ENCODE results near the gene CNPY3.
"Not testable (repeated sequence)": the region's sequence is repeated elsewhere in the genome, so short reads cannot be mapped to it uniquely, and the experiment has no call there.

The CNPY3 gene

DNA sequence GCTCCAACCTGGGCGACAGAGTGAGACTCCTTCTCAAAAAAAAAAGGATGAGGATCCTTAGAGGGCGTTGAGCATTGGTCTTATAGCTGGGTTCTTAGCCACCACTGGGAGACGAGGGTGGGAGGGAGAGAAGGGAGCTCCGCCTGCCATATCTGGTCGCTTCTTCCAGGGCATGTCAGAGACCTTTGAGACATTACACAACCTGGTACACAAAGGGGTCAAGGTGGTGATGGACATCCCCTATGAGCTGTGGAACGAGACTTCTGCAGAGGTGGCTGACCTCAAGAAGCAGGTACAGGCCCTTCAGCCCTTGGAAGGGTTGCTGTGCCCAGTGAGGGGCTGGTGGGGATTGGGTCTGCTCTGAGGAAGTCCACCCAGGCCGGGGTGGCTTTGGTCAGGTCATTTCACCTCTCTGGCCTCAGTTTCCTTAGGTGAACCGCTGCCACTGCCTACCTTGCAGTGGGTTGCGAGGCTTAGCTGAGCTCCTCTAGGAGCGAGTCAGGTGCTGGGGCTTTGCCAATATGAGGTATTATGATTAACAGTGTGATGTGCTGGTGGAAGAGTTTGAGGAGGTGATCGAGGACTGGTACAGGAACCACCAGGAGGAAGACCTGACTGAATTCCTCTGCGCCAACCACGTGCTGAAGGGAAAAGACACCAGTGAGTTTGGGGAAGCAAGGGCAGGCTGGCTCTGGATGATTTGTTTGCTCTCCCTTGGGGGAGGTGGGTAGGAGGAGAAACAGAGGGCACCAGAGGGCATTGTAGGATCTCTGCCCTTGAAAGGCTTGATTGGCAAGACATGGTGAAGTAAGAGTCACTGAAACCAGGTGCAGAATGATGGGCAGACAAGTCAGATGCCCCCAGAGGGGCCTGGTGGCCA lies 8.5 kb downstream of the CNPY3 start:
- Histone ChIP-seq H3K27ac (ENCODE audit: low read depth, low read length) (no peak overlapping the region), H3K79me2 (ENCODE audit: control insufficient read depth, insufficient read depth, low read length, unreplicated experiment) (peaks cover 11% of the 10 kb centered on the region), H3K4me1 (ENCODE audit: control insufficient read depth, insufficient read depth, low read length, unreplicated experiment) (no peaks in the 10 kb centered on the region), H3K36me3 (ENCODE audit: insufficient read depth, low read length) (peaks cover 5% of the 10 kb centered on the region; the same call in 1 of the 2 replicates), H3K27me3 (ENCODE audit: insufficient read depth, low read length) (no peaks in the 10 kb centered on the region), H3K4me3 (ENCODE audit: low read depth, low read length) (no peak overlapping the region), H2AFZ (ENCODE audit: low read length, unreplicated experiment) (no peak overlapping the region)

DNA sequence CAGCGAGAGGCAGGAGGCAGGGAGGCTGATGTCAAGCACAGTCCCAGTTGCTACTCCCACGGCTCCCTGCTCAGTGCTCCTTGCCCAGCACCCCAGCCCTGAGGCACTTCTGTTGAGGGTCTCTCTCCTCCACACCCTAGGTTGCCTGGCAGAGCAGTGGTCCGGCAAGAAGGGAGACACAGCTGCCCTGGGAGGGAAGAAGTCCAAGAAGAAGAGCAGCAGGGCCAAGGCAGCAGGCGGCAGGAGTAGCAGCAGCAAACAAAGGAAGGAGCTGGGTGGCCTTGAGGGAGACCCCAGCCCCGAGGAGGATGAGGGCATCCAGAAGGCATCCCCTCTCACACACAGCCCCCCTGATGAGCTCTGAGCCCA lies 9.1 kb downstream of the CNPY3 start:
- no peak overlapping the region for H3K4me3 ChIP-seq (ENCODE audit: low read depth, low read length)
- peaks cover 5% of the 10 kb centered on the region; the same call in 1 of the 2 replicates for H3K36me3 ChIP-seq (ENCODE audit: insufficient read depth, low read length)
- no peak overlapping the region for H2AFZ ChIP-seq (ENCODE audit: low read length, unreplicated experiment)
- no peaks in the 10 kb centered on the region for H3K4me1 ChIP-seq (ENCODE audit: control insufficient read depth, insufficient read depth, low read length, unreplicated experiment)
- no peak overlapping the region for H3K27ac ChIP-seq (ENCODE audit: low read depth, low read length)
- H3K27me3 ChIP-seq (ENCODE audit: insufficient read depth, low read length), result no peaks in the 10 kb centered on the region
- peaks cover 5% of the 10 kb centered on the region for H3K79me2 ChIP-seq (ENCODE audit: control insufficient read depth, insufficient read depth, low read length, unreplicated experiment)

DNA sequence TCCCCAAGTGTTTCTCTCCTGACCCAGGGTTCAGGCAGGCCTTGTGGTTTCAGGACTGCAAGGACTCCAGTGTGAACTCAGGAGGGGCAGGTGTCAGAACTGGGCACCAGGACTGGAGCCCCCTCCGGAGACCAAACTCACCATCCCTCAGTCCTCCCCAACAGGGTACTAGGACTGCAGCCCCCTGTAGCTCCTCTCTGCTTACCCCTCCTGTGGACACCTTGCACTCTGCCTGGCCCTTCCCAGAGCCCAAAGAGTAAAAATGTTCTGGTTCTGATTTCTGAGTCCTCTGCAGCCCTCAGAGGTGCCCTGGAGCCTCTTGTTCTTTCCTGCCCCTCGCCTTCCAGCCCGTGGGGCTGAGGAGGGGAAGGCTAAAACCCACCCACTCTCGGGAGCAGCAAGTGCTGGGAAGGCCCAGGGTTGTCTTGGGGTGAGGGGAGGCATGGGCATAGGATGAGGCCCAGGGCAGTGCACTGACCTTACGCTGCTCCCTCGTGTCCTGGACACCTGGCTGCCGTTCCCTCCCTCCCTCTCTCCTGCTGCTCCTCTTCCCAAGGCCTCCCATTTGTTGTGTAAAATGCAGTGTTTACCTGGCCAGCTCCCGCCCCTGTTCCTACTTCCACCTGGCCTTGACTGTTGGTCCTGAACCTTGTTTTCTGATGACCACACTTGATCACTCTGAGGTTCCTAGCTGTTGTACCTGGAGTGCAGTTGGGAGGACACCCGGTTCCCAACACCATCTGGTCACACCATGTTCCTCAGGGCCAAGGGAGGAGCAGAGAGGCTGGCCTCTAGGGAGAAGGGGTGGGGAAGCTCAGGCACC lies 9.9 kb downstream of the CNPY3 start:
- Histone ChIP-seq H3K4me1 (ENCODE audit: control insufficient read depth, insufficient read depth, low read length, unreplicated experiment) (no peaks in the 10 kb centered on the region), H3K4me3 (ENCODE audit: low read depth, low read length) (no peak overlapping the region), H3K27me3 (ENCODE audit: insufficient read depth, low read length) (no peaks in the 10 kb centered on the region), H3K27ac (ENCODE audit: low read depth, low read length) (no peak overlapping the region), H3K36me3 (ENCODE audit: insufficient read depth, low read length) (peaks cover 5% of the 10 kb centered on the region; the same call in 1 of the 2 replicates), H3K79me2 (ENCODE audit: control insufficient read depth, insufficient read depth, low read length, unreplicated experiment) (peaks cover 3% of the 10 kb centered on the region), H2AFZ (ENCODE audit: low read length, unreplicated experiment) (no peak overlapping the region)

DNA sequence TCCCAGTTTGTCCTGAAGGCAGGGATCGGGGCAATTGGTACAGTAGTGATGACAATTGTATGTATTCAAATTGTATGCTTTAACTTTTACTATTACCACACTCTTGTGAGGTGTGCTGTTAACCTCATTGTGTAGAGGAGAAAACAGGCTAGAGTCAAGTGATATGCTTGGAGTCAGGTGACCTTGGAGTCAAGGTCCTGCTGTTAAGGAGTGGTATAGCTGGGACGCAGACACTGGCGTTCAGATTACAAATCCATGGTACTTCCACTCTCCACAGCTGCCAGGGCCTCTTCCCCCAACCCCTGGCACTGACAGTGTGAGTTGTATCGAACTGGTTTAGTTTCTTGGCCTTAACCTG lies 10.5 kb downstream of the CNPY3 start:
- H2AFZ ChIP-seq (ENCODE audit: low read length, unreplicated experiment), result no peak overlapping the region
- H3K36me3 ChIP-seq (ENCODE audit: insufficient read depth, low read length), result peaks cover 5% of the 10 kb centered on the region; the same call in 1 of the 2 replicates
- H3K4me1 ChIP-seq (ENCODE audit: control insufficient read depth, insufficient read depth, low read length, unreplicated experiment), result no peaks in the 10 kb centered on the region
- H3K79me2 ChIP-seq (ENCODE audit: control insufficient read depth, insufficient read depth, low read length, unreplicated experiment), result peaks cover under 1% of the 10 kb centered on the region
- no peak overlapping the region for H3K27ac ChIP-seq (ENCODE audit: low read depth, low read length)
- no peaks in the 10 kb centered on the region for H3K27me3 ChIP-seq (ENCODE audit: insufficient read depth, low read length)
- H3K4me3 ChIP-seq (ENCODE audit: low read depth, low read length), result no peak overlapping the region

DNA sequence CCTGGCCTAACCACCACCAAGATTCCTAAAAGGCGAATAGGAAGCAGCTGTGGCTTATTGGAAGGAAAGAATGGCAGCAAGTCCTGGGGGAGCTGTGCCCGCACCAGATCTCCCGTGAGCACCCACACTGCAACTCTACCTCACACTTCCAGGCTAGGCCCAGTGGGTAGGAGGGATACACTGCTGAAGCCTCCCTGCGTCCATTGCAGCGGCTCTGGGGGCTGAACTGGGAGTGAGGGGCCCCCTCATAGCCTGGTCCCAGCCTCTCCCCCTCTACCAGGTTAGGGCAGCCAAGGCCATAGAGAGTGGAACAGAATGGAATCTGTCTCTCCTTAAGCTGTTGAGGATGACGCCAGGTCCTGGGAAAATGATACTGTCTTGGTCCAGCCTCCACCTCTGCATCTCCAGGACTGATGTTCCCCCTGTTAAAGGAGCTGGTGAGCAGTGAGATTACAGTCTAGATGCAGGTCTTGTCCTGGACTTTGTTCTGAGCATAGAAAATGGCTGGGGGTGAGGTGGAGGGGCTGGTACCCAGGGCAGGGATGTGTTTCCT lies 11.3 kb downstream of the CNPY3 start:
- H3K27ac ChIP-seq (ENCODE audit: low read depth, low read length), result no peak overlapping the region
- no peak overlapping the region for H2AFZ ChIP-seq (ENCODE audit: low read length, unreplicated experiment)
- no peaks in the 10 kb centered on the region for H3K4me1 ChIP-seq (ENCODE audit: control insufficient read depth, insufficient read depth, low read length, unreplicated experiment)
- H3K27me3 ChIP-seq (ENCODE audit: insufficient read depth, low read length), result no peaks in the 10 kb centered on the region
- peaks cover 2% of the 10 kb centered on the region; the same call in 1 of the 2 replicates for H3K36me3 ChIP-seq (ENCODE audit: insufficient read depth, low read length)
- H3K79me2 ChIP-seq (ENCODE audit: control insufficient read depth, insufficient read depth, low read length, unreplicated experiment), result no peaks in the 10 kb centered on the region
- H3K4me3 ChIP-seq (ENCODE audit: low read depth, low read length), result no peak overlapping the region

DNA sequence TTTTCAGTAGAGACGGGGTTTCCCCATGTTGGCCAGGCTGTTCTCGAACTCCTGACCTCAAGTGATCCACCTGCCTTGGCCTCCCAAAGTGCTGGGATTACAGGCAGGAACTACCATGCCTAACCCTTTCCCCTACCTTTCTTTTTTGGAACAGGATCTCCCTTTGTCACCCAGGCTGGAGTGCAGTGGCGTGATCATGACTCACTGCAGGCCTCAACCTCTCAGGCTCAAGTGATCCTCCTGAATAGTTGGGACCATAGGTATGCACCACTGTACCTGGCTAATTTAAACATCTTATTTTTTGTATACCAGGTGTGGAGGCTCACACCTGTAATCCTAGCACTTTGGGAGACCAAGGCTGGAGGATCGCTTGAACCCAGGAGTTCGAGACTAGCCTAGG lies 12.1 kb downstream of the CNPY3 start:
- not testable (repeated sequence) for H3K4me1 ChIP-seq (ENCODE audit: control insufficient read depth, insufficient read depth, low read length, unreplicated experiment); H2AFZ ChIP-seq (ENCODE audit: low read length, unreplicated experiment); H3K27me3 ChIP-seq (ENCODE audit: insufficient read depth, low read length); H3K4me3 ChIP-seq (ENCODE audit: low read depth, low read length); H3K36me3 ChIP-seq (ENCODE audit: insufficient read depth, low read length); H3K79me2 ChIP-seq (ENCODE audit: control insufficient read depth, insufficient read depth, low read length, unreplicated experiment); H3K27ac ChIP-seq (ENCODE audit: low read depth, low read length)

DNA sequence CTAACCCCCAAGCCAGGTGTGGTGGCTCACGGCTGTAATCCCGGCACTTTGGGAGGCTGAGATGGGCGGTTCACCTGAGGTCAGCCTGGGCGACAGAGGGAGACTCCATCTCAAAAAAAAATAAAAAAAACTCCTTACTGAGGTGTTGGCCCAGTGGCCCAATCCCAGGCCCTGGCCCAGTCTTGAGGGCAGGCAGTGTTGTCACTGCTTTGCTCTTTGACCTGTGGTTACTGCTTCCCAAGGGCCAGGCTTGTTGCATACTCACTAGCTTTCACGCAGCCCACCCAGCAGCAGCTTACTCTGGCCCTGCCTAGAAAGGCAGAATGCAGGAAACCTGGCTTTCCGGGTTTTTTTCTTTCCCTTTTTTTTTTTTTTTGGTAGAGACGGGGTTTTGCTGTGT lies 13.2 kb downstream of the CNPY3 start:
- Histone ChIP-seq H3K79me2 (ENCODE audit: control insufficient read depth, insufficient read depth, low read length, unreplicated experiment) (no peaks in the 10 kb centered on the region), H3K36me3 (ENCODE audit: insufficient read depth, low read length) (no peaks in the 10 kb centered on the region), H3K27me3 (ENCODE audit: insufficient read depth, low read length) (no peaks in the 10 kb centered on the region)

DNA sequence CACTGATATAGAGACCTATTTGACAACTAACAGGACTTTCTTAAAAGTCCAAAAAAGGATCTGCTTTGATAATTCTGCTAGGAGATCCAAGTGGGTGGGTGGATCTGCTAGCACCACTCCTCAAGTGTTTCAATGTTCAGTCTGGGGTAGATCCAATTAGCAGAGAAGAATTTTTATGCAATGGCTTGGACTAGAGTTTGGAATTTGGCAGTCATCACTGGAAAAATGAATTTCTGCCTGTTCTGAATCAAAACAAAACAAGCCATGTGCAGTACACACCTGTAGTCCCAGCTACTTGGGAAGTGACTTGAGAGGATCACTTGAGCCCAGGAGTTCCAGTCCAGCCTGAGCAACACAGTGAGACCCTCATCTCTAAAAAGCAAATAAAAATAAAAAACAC lies 18.7 kb downstream of the CNPY3 start:
- H3K27me3 ChIP-seq (ENCODE audit: insufficient read depth, low read length), result no peaks in the 10 kb centered on the region
- no peaks in the 10 kb centered on the region for H3K4me1 ChIP-seq (ENCODE audit: control insufficient read depth, insufficient read depth, low read length, unreplicated experiment)
- no peaks in the 10 kb centered on the region for H3K36me3 ChIP-seq (ENCODE audit: insufficient read depth, low read length)
- H2AFZ ChIP-seq (ENCODE audit: low read length, unreplicated experiment), result no peak overlapping the region
- no peak overlapping the region for H3K4me3 ChIP-seq (ENCODE audit: low read depth, low read length)
- no peak overlapping the region for H3K27ac ChIP-seq (ENCODE audit: low read depth, low read length)
- H3K79me2 ChIP-seq (ENCODE audit: control insufficient read depth, insufficient read depth, low read length, unreplicated experiment), result no peaks in the 10 kb centered on the region

More for the DNA sequence above, 13.2 kb downstream of the CNPY3 start:
- Histone ChIP-seq H2AFZ (ENCODE audit: low read length, unreplicated experiment) (no peak overlapping the region), H3K4me3 (ENCODE audit: low read depth, low read length) (no peak overlapping the region), H3K4me1 (ENCODE audit: control insufficient read depth, insufficient read depth, low read length, unreplicated experiment) (no peaks in the 10 kb centered on the region), H3K27ac (ENCODE audit: low read depth, low read length) (no peak overlapping the region)

DNA sequence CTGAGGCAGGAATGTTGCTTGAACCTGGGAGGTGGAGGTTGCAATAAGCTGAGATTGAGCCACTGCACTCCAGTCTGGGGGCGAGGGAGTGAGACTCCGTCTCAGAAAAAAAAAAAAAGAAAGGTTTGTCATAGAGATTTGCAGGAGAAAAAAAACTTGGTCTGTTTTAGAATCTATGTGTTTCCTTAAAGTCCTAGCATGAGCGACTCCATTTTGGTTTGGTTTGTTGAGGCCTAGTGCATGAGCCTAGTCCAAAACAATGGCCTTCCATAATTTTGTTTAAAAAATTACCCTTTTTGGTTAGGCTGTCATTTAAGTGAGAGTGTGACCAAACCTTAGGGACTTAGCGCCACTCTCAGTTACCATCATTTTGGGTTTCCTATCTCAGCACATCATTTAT lies 23.1 kb downstream of the CNPY3 start:
- no peak overlapping the region for H3K27ac ChIP-seq (ENCODE audit: low read depth, low read length)
- no peaks in the 10 kb centered on the region for H3K79me2 ChIP-seq (ENCODE audit: control insufficient read depth, insufficient read depth, low read length, unreplicated experiment)
- H2AFZ ChIP-seq (ENCODE audit: low read length, unreplicated experiment), result no peak overlapping the region
- no peaks in the 10 kb centered on the region for H3K27me3 ChIP-seq (ENCODE audit: insufficient read depth, low read length)
- H3K4me1 ChIP-seq (ENCODE audit: control insufficient read depth, insufficient read depth, low read length, unreplicated experiment), result no peaks in the 10 kb centered on the region
- no peak overlapping the region for H3K4me3 ChIP-seq (ENCODE audit: low read depth, low read length)
- H3K36me3 ChIP-seq (ENCODE audit: insufficient read depth, low read length), result no peaks in the 10 kb centered on the region

DNA sequence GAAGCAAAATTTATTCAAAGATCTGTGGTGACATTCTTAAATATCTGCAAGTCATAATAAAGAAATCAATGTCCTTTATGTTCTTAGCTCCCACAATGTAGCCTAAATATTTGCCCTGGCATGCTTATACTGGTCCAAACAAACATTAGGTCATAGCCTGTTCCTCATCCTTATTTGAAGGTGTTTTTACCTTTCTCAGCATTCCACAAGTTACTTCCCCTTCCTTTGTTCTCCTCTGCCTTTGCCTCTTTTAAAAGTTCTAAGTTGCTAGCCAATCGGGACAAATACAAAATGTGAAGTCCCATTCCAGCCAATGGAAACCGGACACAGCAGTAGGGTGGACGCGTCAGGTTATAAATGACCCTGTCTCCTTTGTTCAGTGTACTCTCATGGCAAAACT lies 25.1 kb downstream of the CNPY3 start:
- H2AFZ ChIP-seq (ENCODE audit: low read length, unreplicated experiment); H3K27me3 ChIP-seq (ENCODE audit: insufficient read depth, low read length); H3K4me3 ChIP-seq (ENCODE audit: low read depth, low read length); H3K4me1 ChIP-seq (ENCODE audit: control insufficient read depth, insufficient read depth, low read length, unreplicated experiment); H3K27ac ChIP-seq (ENCODE audit: low read depth, low read length); H3K36me3 ChIP-seq (ENCODE audit: insufficient read depth, low read length); H3K79me2 ChIP-seq (ENCODE audit: control insufficient read depth, insufficient read depth, low read length, unreplicated experiment): not testable (repeated sequence)

Data from ACC112 (cell line).